ENCODE measurements around the gene TCHP.

The TCHP gene

DNA sequence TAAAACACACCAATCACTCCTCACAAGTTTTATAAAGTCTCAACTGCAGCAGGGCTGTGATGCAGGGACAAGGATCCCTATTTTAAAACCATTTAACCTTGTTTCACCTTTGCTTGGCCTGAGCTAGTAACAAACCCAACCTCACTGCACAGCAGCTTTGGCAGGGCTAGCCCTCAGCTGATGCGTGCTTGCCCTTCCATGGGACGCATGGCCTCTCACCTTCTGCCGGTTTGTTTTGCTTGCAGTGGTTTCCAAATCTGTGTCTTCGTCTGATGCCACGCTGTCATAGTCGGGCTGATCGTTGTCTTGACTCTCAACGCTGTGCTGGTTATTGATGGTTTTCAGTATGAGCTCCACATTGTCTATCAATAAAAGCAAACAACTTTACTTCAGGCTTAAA is 52.8 kb downstream of the TCHP start:
- TF ChIP-seq, protein P1, sequence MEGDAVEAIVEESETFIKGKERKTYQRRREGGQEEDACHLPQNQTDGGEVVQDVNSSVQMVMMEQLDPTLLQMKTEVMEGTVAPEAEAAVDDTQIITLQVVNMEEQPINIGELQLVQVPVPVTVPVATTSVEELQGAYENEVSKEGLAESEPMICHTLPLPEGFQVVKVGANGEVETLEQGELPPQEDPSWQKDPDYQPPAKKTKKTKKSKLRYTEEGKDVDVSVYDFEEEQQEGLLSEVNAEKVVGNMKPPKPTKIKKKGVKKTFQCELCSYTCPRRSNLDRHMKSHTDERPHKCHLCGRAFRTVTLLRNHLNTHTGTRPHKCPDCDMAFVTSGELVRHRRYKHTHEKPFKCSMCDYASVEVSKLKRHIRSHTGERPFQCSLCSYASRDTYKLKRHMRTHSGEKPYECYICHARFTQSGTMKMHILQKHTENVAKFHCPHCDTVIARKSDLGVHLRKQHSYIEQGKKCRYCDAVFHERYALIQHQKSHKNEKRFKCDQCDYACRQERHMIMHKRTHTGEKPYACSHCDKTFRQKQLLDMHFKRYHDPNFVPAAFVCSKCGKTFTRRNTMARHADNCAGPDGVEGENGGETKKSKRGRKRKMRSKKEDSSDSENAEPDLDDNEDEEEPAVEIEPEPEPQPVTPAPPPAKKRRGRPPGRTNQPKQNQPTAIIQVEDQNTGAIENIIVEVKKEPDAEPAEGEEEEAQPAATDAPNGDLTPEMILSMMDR (conservative IDR thresholded peaks at IDR 0.05; ENCODE audit: low read length): no peak
- H3K4me3 ChIP-seq (ENCODE audit: low read length): no peak overlapping the region
- DNase-seq (ENCODE audit: low read depth): no peak

DNA sequence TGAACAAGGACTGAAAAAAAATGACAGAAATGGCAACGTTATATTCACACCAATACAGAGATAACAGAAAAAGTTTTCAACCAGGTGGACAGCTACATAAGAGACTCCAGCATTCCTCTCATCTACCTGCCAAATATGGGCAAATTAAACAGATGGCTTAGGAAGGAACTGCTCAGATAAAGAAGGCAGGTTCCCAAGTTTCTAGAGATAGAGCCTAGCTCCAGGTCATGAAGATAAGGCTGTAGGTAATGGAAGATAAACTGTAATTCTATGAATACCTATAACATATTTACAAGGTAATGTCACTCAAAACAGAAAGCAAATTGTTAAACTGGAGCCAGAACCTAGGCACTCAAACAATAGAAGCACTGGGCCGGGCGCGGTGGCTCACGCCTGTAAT is 53.6 kb downstream of the TCHP start:
- TF ChIP-seq, protein P1 (conservative IDR thresholded peaks at IDR 0.05; ENCODE audit: low read length): no peak
- H3K4me3 ChIP-seq (ENCODE audit: low read length): no peak overlapping the region
- no peak for DNase-seq (ENCODE audit: low read depth)

DNA sequence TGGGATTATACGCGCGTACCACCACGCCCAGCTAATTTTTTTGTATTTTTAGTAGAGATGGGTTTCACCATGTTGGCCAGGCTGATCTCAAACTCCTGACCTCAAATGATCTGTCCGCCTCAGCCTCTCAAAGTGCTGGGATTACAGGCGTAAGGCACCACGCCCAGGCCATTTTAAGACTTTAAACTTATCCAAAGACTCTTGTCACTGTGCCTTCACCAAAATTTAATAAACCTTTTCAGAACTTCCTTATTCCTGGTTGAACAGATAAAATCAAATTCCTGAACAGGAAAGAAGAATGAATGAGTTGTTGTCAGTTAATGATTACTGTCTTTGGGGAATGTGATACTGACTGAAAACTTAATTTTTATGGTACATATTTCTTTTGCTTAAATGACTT is 58.3 kb downstream of the TCHP start:
- TF ChIP-seq, protein P1 (conservative IDR thresholded peaks at IDR 0.05; ENCODE audit: low read length): no peak
- DNase-seq (ENCODE audit: low read depth): no peak
- no peak overlapping the region for H3K4me3 ChIP-seq (ENCODE audit: low read length)

DNA sequence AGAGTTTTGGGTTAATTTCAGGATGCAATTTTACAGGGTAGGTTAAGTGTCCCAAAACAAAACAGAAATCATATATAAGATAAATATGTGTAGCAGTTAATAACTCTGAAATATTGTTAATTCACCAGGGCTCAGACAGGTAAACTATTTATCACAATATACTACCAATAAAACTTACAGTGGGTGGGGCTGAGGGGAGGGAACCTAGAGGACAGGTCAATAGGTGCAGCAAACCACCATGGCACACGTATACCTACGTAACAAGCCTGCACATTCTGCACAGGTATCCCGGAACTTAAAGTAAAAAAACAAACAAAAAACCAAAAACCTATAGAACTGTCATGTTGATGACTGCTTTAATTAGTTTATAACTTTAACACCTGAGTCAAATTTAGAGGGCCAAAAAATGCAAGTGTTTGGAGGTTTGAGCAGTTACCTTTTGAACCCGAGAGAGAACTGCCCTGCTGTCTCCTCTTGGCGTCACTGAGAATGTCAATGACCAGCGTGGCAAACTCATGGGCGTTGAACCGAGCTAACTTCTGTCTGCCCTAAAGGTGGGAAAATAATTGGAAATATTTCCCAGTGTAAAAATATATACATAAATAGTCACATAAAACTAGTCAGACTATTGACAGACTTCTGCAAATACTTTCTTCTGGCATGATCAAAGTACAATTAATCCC is 59.5 kb downstream of the TCHP start:
- TF ChIP-seq, protein P1 (conservative IDR thresholded peaks at IDR 0.05; ENCODE audit: low read length): no peak
- H3K4me3 ChIP-seq (ENCODE audit: low read length): no peak overlapping the region
- no peak for DNase-seq (ENCODE audit: low read depth)

DNA sequence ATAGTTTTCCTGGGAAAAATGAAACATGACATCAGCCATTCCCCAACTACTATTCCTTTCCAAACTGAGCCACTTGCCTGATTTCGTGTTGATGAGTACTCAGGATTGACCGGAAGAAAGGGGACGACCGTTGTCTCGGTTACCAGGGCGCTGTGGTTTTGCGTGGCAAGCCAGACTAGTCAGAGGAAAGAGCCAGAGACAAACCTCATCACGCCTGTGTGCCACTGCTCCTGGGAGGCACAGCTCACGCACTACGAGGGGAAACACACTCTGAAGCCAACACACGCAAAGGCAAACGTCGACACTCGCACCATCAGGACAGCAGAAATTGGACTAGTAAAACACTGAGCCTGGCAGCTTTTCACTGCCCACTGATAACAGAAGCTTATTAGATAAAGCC is 61.1 kb downstream of the TCHP start:
- DNase-seq (ENCODE audit: low read depth): peak; percentile 53
- H3K4me3 ChIP-seq (ENCODE audit: low read length): no peak overlapping the region
- TF ChIP-seq, protein P1 (conservative IDR thresholded peaks at IDR 0.05; ENCODE audit: low read length): no peak

DNA sequence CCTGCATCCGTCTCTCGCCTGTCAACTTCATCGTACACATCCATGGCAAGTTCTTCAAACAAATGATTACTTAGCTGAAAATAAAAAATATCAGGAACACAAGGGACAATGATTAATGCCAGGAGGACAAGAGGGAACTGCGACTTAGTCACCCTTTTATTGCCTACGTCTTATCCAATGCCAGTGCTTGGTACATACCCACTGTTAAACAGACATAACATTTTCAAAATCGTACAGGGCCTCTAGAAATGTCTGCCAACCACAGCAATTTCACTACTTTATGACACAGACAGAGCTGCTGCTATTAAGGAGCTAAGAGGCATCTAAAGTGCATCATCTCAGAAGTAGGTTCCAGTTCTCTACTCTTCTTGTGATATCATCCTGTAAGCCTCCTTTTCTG is 61.5 kb downstream of the TCHP start:
- H3K4me3 ChIP-seq (ENCODE audit: low read length): no peak overlapping the region
- peak; percentile 60 for DNase-seq (ENCODE audit: low read depth)
- TF ChIP-seq, protein P1 (conservative IDR thresholded peaks at IDR 0.05; ENCODE audit: low read length): no peak

DNA sequence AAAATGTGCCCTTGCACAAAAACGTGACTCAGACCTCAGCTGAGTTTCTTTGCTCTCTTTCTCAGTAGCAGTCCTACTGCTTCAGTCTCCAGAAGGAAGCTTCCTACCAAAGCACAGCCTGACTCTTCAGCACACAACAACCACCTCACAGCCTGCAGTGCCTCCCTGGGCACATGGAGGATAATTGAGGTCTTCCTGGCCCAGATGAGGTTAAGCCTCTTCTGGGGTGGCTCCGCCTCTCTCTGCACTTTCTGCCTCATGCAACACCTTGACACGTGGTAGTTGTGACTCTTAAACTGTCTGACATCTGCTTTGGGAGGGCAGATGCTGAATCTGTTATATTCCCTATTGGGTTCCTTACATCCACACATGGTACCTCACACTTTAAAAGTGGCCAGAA is 62.3 kb downstream of the TCHP start:
- DNase-seq (ENCODE audit: low read depth): peak; percentile 18
- TF ChIP-seq, protein P1 (conservative IDR thresholded peaks at IDR 0.05; ENCODE audit: low read length): no peak
- no peak overlapping the region for H3K4me3 ChIP-seq (ENCODE audit: low read length)
